Measurements from ENCODE around the gene TTLL5. TPM values are rescaled to one million over a fixed set of nuclear protein-coding genes. Genes with fewer than 3 reads are reported as not detected.

The TTLL5 gene
- polyA plus RNA-seq, 4 donors = 4.6 to 14.8 (median 8.5) TPM

DNA sequence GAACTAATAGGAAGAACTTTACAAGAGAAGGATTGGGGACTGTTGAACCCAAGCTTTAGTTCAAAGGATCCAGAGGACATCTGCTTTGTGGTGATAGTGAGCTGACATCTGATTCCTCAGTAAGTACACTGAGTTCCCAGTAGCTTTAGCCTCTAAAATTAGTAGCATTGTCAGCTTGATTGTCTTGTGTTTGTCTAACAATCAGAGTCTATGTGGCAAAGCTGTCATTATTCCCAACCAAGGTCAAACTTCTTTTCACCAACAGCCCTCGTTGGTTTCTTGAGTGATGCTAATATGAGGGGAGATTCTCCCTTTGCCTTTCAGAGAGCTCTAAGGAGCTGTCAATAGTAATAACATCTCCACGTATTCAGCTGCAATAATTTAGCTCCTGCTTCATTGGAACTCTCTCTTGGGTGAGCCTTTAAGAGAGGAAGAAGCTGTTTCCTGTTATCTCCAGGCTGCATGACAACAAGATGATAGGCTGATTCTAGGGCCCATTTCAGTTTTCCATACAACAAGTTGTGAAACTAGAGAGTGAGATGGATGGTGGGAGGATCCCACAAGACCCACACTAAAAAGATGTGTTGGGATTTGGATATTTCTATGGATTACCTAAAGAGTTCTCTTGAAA lies 274.1 kb downstream of the TTLL5 start:
- 77 to 85% (median 84%) methylated on average over 2 of the region's 2 CpGs for WGBS, 3 donors
- DNase-seq (no peak), FAIRE-seq (no peak)
- no peak overlapping the region for H3K27ac ChIP-seq (ENCODE audit: low read depth in 1 of 3, low read length in 2 of 3)
- H3K4me3 ChIP-seq (ENCODE audit: low read depth in 1 of 3, low read length in 3 of 3) = no peak overlapping the region
- H3K9me3 ChIP-seq (ENCODE audit: control insufficient read depth in 2 of 2, insufficient read depth in 1 of 2, low read depth in 1 of 2, low read length in 1 of 2) = no peaks in the 10 kb centered on the region
- no peaks in the 10 kb centered on the region for H3K4me1 ChIP-seq (ENCODE audit: control insufficient read depth in 3 of 3, insufficient read depth in 2 of 3, low read depth in 1 of 3, low read length in 2 of 3)
- H3K27me3 ChIP-seq (ENCODE audit: control insufficient read depth in 3 of 3, insufficient read depth in 3 of 3, low read length in 3 of 3) = no peaks in the 10 kb centered on the region
- no peaks in the 10 kb centered on the region for H3K36me3 ChIP-seq (ENCODE audit: control insufficient read depth in 3 of 3, insufficient read depth in 2 of 3, low read depth in 1 of 3, low read length in 3 of 3)

DNA sequence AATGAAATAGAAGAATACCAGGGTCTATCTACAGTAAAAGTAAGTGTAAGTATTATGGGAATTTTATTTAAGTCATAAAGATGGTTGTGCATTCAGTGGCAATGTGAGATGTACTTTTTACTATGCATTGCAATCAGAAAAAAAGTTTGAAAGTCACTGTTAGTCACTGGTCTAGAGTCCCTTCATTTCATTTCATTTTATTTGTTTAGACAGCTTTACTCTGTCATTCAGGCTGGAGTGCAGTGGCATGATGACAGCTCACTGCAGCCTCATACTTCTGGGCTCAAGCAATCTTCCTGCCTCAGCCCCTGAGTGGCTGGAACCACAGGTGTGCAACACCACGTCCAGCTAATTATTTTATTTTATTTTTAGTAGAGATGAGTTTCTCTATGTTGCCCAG lies 278.2 kb downstream of the TTLL5 start:
- no peaks in the 10 kb centered on the region for H3K4me1 ChIP-seq (ENCODE audit: control insufficient read depth in 3 of 3, insufficient read depth in 2 of 3, low read depth in 1 of 3, low read length in 2 of 3)
- no peaks in the 10 kb centered on the region for H3K27me3 ChIP-seq (ENCODE audit: control insufficient read depth in 3 of 3, insufficient read depth in 3 of 3, low read length in 3 of 3)
- no peaks in the 10 kb centered on the region for H3K9me3 ChIP-seq (ENCODE audit: control insufficient read depth in 2 of 2, insufficient read depth in 1 of 2, low read depth in 1 of 2, low read length in 1 of 2)
- H3K4me3 ChIP-seq (ENCODE audit: low read depth in 1 of 3, low read length in 3 of 3) = no peak overlapping the region
- no peak for FAIRE-seq
- no peak for DNase-seq
- 70 to 89% (median 71%) methylated on average over 1 of the region's 1 CpG for WGBS, 3 donors
- H3K27ac ChIP-seq (ENCODE audit: low read depth in 1 of 3, low read length in 2 of 3) = no peak overlapping the region
- H3K36me3 ChIP-seq (ENCODE audit: control insufficient read depth in 3 of 3, insufficient read depth in 2 of 3, low read depth in 1 of 3, low read length in 3 of 3) = peaks cover 0 to 3% (median 0%) of the 10 kb centered on the region in 3 donors

DNA sequence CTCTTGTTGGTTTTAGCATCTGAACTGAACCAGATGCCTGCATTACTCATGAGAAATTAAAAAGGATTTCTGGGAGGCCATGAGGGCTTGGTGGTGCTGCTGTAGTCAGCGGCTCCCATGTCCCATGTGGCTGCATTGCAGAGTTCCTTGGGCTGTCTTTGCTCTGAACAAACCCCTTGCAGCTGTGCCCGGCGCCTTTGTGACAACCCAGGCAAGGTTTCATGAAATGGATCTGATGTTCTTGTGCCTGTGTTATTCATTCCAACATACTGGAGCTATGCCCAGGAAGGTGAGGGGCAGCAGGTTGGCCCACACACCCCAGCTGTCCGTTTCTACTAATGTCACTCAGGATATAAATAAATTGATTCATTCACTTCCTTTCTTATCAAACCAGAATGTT lies 280.0 kb downstream of the TTLL5 start:
- WGBS, 3 donors = 82 to 88% (median 83%) methylated on average over 4 of the region's 4 CpGs
- FAIRE-seq (no peak), DNase-seq (no peak)

DNA sequence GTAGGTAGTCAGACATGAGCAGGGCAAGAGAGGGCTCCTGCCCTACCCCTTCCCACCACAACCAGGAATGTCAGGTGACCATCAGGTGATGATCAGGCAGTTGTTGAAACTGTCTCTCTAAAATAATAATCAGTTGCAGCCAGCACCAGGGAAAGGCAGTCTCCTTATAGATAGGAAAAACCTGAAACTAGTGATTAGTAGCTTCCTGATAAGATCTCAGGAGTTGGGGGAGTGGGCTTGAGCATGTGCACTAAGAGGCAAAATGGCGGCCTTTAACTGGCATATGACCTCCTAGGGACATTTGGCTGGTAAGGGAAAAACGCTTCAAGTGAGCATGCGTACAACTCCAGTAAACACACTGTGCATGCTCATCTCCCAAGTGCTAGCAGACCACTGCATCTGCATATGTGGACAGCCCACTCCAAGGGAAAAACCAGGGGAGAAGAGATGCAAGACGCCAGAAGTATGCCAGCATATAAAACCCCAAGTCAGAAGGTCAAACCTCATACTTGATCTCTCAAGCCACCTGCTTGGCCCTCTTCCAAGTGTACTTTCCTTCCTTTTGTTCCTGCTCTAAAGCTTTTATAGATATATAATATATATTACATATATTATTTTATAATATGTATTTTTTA lies 283.7 kb downstream of the TTLL5 start:
- Histone ChIP-seq H3K27ac (ENCODE audit: low read depth in 1 of 3, low read length in 2 of 3) (no peak overlapping the region), H3K36me3 (ENCODE audit: control insufficient read depth in 3 of 3, insufficient read depth in 2 of 3, low read depth in 1 of 3, low read length in 3 of 3) (peaks cover 0 to 7% (median 0%) of the 10 kb centered on the region in 3 donors), H3K4me3 (ENCODE audit: low read depth in 1 of 3, low read length in 3 of 3) (no peak overlapping the region), H3K9me3 (ENCODE audit: control insufficient read depth in 2 of 2, insufficient read depth in 1 of 2, low read depth in 1 of 2, low read length in 1 of 2) (no peaks in the 10 kb centered on the region), H3K27me3 (ENCODE audit: control insufficient read depth in 3 of 3, insufficient read depth in 3 of 3, low read length in 3 of 3) (no peaks in the 10 kb centered on the region), H3K4me1 (ENCODE audit: control insufficient read depth in 3 of 3, insufficient read depth in 2 of 3, low read depth in 1 of 3, low read length in 2 of 3) (no peaks in the 10 kb centered on the region)
- WGBS, 3 donors = 75 to 88% (median 77%) methylated on average over 4 of the region's 4 CpGs
- DNase-seq (no peak), FAIRE-seq (no peak)

More for the DNA sequence above, 280.0 kb downstream of the TTLL5 start:
- Histone ChIP-seq H3K36me3 (ENCODE audit: control insufficient read depth in 3 of 3, insufficient read depth in 2 of 3, low read depth in 1 of 3, low read length in 3 of 3) (peaks cover 0 to 5% (median 0%) of the 10 kb centered on the region in 3 donors), H3K9me3 (ENCODE audit: control insufficient read depth in 2 of 2, insufficient read depth in 1 of 2, low read depth in 1 of 2, low read length in 1 of 2) (no peaks in the 10 kb centered on the region), H3K27me3 (ENCODE audit: control insufficient read depth in 3 of 3, insufficient read depth in 3 of 3, low read length in 3 of 3) (no peaks in the 10 kb centered on the region), H3K27ac (ENCODE audit: low read depth in 1 of 3, low read length in 2 of 3) (no peak overlapping the region), H3K4me1 (ENCODE audit: control insufficient read depth in 3 of 3, insufficient read depth in 2 of 3, low read depth in 1 of 3, low read length in 2 of 3) (no peaks in the 10 kb centered on the region), H3K4me3 (ENCODE audit: low read depth in 1 of 3, low read length in 3 of 3) (no peak overlapping the region)

DNA sequence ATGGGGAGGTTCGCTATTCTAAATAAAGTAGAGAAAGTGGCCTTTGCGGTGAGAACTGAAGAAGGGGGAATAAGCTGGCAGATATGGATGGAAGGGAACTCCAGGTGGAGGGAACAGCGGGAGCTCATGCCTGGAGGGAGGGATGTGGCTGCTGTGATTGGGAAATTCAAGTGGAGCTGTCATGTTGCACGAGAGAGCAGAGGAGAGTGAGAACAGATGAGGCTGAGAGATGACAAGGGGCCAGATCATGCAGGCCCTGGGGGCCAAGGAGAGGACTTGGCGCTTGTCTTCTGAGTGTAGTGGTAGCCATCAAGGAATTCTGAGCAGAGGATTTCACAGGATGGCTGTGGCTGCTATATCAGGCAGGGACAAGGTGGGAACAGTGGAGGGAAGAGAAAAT lies 285.7 kb downstream of the TTLL5 start:
- Histone ChIP-seq H3K9me3 (ENCODE audit: control insufficient read depth in 2 of 2, insufficient read depth in 1 of 2, low read depth in 1 of 2, low read length in 1 of 2) (no peaks in the 10 kb centered on the region), H3K4me3 (ENCODE audit: low read depth in 1 of 3, low read length in 3 of 3) (no peak overlapping the region), H3K36me3 (ENCODE audit: control insufficient read depth in 3 of 3, insufficient read depth in 2 of 3, low read depth in 1 of 3, low read length in 3 of 3) (peaks cover 0 to 5% (median 0%) of the 10 kb centered on the region in 3 donors), H3K27me3 (ENCODE audit: control insufficient read depth in 3 of 3, insufficient read depth in 3 of 3, low read length in 3 of 3) (no peaks in the 10 kb centered on the region), H3K4me1 (ENCODE audit: control insufficient read depth in 3 of 3, insufficient read depth in 2 of 3, low read depth in 1 of 3, low read length in 2 of 3) (no peaks in the 10 kb centered on the region), H3K27ac (ENCODE audit: low read depth in 1 of 3, low read length in 2 of 3) (no peak overlapping the region)
- DNase-seq (no peak), FAIRE-seq (no peak)
- WGBS, 3 donors = 95 to 99% (median 97%) methylated on average over 5 of the region's 5 CpGs

DNA sequence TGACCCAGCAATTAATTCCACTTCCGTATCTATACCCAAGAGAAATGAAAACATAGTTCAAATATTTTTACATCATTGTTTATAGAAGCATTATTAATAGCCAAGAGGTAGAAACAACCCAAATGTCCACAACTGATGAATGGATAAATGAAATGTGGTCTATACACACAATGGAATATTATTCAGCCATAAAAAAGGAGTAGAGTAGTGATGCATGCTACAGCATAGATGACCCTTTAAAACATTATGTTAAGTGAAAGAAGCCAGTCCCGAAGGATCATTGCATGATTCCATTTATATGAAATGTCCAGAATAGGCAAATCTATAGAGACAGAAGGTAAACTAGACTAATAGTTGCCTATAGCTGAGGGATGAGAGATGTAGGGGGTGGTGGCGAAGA lies 291.4 kb downstream of the TTLL5 start:
- 92 to 98% (median 97%) methylated on average over 3 of the region's 3 CpGs for WGBS, 3 donors
- Histone ChIP-seq H3K4me3 (ENCODE audit: low read depth in 1 of 3, low read length in 3 of 3) (no peak overlapping the region), H3K36me3 (ENCODE audit: control insufficient read depth in 3 of 3, insufficient read depth in 2 of 3, low read depth in 1 of 3, low read length in 3 of 3) (peaks cover 0 to 11% (median 0%) of the 10 kb centered on the region in 3 donors), H3K27ac (ENCODE audit: low read depth in 1 of 3, low read length in 2 of 3) (no peak overlapping the region), H3K4me1 (ENCODE audit: control insufficient read depth in 3 of 3, insufficient read depth in 2 of 3, low read depth in 1 of 3, low read length in 2 of 3) (no peaks in the 10 kb centered on the region), H3K9me3 (ENCODE audit: control insufficient read depth in 2 of 2, insufficient read depth in 1 of 2, low read depth in 1 of 2, low read length in 1 of 2) (no peaks in the 10 kb centered on the region), H3K27me3 (ENCODE audit: control insufficient read depth in 3 of 3, insufficient read depth in 3 of 3, low read length in 3 of 3) (no peaks in the 10 kb centered on the region)
- FAIRE-seq (no peak), DNase-seq (no peak)

DNA sequence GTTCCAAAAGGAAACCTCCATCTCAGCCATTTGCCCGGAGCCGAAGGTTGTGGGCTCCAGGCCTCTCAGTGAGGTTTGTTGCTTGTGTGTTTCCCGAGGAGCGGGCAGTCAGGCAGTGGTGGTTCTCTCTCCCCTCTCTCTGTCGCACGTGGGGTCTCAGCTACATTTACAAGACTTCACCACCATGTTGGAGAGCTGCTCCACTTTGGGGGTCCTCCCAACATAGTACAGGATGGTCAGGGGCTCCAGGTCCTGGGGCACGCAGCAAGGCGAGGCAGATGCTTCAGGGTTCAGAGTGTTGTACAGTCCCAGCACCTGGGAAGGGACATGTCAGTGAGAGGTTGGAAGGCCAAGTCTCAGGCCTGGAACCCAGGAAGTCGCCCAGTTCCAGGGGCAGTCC lies 298.0 kb downstream of the TTLL5 start:
- no peak for FAIRE-seq

DNA sequence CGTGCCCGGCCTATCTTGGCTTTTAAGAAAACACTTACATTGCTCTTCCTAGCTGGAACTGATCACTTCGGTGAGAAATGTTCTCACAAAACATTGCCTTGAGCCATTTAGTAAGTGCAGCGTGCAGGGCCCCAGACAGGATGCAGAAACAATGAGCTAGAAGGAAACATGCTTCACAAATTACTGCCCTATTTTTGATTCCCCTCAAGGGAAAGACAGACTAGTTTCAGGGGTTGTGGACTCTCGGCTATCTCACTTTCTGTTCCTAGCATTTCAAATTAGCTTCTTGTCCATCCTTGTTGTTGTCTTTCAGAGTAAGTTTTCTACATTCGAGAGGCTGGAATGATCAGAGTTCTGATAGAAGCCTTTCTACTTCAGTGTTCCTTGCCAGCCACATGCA lies 299.2 kb downstream of the TTLL5 start:
- no peak overlapping the region for H3K27ac ChIP-seq (ENCODE audit: low read depth in 1 of 3, low read length in 2 of 3)

More for the DNA sequence above, 298.0 kb downstream of the TTLL5 start:
- Histone ChIP-seq H3K27ac (ENCODE audit: low read depth in 1 of 3, low read length in 2 of 3) (no peak overlapping the region), H3K4me1 (ENCODE audit: control insufficient read depth in 3 of 3, insufficient read depth in 2 of 3, low read depth in 1 of 3, low read length in 2 of 3) (no peaks in the 10 kb centered on the region), H3K36me3 (ENCODE audit: control insufficient read depth in 3 of 3, insufficient read depth in 2 of 3, low read depth in 1 of 3, low read length in 3 of 3) (peaks cover 0 to 29% (median 0%) of the 10 kb centered on the region in 3 donors), H3K4me3 (ENCODE audit: low read depth in 1 of 3, low read length in 3 of 3) (no peak overlapping the region), H3K9me3 (ENCODE audit: control insufficient read depth in 2 of 2, insufficient read depth in 1 of 2, low read depth in 1 of 2, low read length in 1 of 2) (no peaks in the 10 kb centered on the region), H3K27me3 (ENCODE audit: control insufficient read depth in 3 of 3, insufficient read depth in 3 of 3, low read length in 3 of 3) (no peaks in the 10 kb centered on the region)
- no peak for DNase-seq
- 95 to 99% (median 97%) methylated on average over 9 of the region's 9 CpGs for WGBS, 3 donors

More for the DNA sequence above, 299.2 kb downstream of the TTLL5 start:
- peaks cover 0 to 32% (median 3%) of the 10 kb centered on the region in 3 donors for H3K36me3 ChIP-seq (ENCODE audit: control insufficient read depth in 3 of 3, insufficient read depth in 2 of 3, low read depth in 1 of 3, low read length in 3 of 3)
- H3K4me1 ChIP-seq (ENCODE audit: control insufficient read depth in 3 of 3, insufficient read depth in 2 of 3, low read depth in 1 of 3, low read length in 2 of 3) = no peaks in the 10 kb centered on the region
- no peak overlapping the region for H3K4me3 ChIP-seq (ENCODE audit: low read depth in 1 of 3, low read length in 3 of 3)
- FAIRE-seq (no peak), DNase-seq (no peak)
- 80 to 95% (median 93%) methylated on average over 6 of the region's 6 CpGs for WGBS, 3 donors
- no peaks in the 10 kb centered on the region for H3K27me3 ChIP-seq (ENCODE audit: control insufficient read depth in 3 of 3, insufficient read depth in 3 of 3, low read length in 3 of 3)
- no peaks in the 10 kb centered on the region for H3K9me3 ChIP-seq (ENCODE audit: control insufficient read depth in 2 of 2, insufficient read depth in 1 of 2, low read depth in 1 of 2, low read length in 1 of 2)
